ENCODE results near the gene DEXI. TPM values are rescaled to one million over a fixed set of nuclear protein-coding genes. Genes with fewer than 3 reads are reported as not detected.

Gene DEXI
- polyA plus RNA-seq, 3 donors: 4.9 to 10.8 (median 6.8) TPM

DNA sequence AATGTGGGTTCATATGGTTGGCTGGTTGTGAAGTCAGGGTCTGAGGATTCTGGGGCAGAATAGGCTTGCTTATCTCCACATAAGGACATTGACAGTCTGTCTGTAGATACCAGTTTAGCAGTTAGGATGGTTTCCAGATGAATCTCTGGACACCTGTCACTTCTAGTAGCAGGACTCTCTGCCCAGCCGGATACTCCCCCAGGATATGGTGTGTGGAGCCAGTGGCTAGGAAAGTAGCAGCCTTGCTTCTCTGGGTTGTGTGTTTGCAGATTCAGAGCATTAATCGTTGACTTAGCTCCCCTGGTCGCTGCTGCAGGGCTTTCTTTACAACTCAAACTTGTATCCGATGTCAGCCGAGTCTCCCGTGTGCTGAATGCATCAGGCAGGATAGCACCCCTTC, 47.3 kb upstream of the DEXI start:
- Mint-ChIP-seq H3K36me3 (peaks cover 84 to 91% of the 10 kb centered on the region in 2 donors), H3K9me3 (no peaks in the 10 kb centered on the region), H3K4me1 (peaks cover 8% of the 10 kb centered on the region), H3K4me3 (no peak overlapping the region), H3K27me3 (ENCODE audit: low read depth in 3 of 3) (peaks cover 0 to 1% (median 1%) of the 10 kb centered on the region in 3 donors), H3K27ac (no peak overlapping the region)
- H3K9me3 ChIP-seq (replicated peaks in 1 of 2; ENCODE audit: control insufficient read depth in 1 of 2, insufficient read depth in 1 of 2, low read length in 2 of 2): no peaks in the 10 kb centered on the region
- H3K36me3 ChIP-seq (replicated peaks in 1 of 2; ENCODE audit: control insufficient read depth in 1 of 2, insufficient read depth in 2 of 2, low read length in 2 of 2): peaks cover 48 to 87% of the 10 kb centered on the region in 2 donors
- TF ChIP-seq, protein P1, sequence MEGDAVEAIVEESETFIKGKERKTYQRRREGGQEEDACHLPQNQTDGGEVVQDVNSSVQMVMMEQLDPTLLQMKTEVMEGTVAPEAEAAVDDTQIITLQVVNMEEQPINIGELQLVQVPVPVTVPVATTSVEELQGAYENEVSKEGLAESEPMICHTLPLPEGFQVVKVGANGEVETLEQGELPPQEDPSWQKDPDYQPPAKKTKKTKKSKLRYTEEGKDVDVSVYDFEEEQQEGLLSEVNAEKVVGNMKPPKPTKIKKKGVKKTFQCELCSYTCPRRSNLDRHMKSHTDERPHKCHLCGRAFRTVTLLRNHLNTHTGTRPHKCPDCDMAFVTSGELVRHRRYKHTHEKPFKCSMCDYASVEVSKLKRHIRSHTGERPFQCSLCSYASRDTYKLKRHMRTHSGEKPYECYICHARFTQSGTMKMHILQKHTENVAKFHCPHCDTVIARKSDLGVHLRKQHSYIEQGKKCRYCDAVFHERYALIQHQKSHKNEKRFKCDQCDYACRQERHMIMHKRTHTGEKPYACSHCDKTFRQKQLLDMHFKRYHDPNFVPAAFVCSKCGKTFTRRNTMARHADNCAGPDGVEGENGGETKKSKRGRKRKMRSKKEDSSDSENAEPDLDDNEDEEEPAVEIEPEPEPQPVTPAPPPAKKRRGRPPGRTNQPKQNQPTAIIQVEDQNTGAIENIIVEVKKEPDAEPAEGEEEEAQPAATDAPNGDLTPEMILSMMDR (IDR thresholded peaks at IDR 0.05): no peak
- intact Hi-C loops (cut with micrococcal nuclease): loop anchor here in 1 of 2 donors (10.0 kb wide), 1 partner anchor 155 kb away; no protein-coding TSS in a partner anchor
- no peak overlapping the region for H2AFZ ChIP-seq (ENCODE audit: insufficient read depth, low read depth, low read length, poor library complexity, severe bottlenecking)
- no peaks in the 10 kb centered on the region for H3K4me1 ChIP-seq (ENCODE audit: control insufficient read depth in 1 of 2, insufficient read depth in 2 of 2, low read length in 2 of 2)
- no peak overlapping the region for H3K4me3 ChIP-seq (replicated peaks in 1 of 3; ENCODE audit: low read depth in 2 of 3, low read length in 3 of 3)
- WGBS (ENCODE audit: insufficient coverage): 100% methylated on average over 3 of the region's 6 CpGs
- no peaks in the 10 kb centered on the region for H3K79me2 ChIP-seq (ENCODE audit: insufficient read depth, low read length)
- no peak overlapping the region for H3K9ac ChIP-seq (ENCODE audit: insufficient read depth, low read length, poor library complexity, severe bottlenecking)
- no peak overlapping the region for H3K27ac ChIP-seq (ENCODE audit: low read depth in 1 of 2, low read length in 2 of 2)
- DNase-seq: no peak
- H3K4me2 ChIP-seq (replicated peaks; ENCODE audit: extremely low read depth, low read length, poor library complexity, severe bottlenecking): no peak overlapping the region
- H3K27me3 ChIP-seq (ENCODE audit: control insufficient read depth in 2 of 2, insufficient read depth in 2 of 2, low read length in 2 of 2): no peaks in the 10 kb centered on the region
- H4K20me1 ChIP-seq (ENCODE audit: insufficient read depth, low read length): peaks cover 3% of the 10 kb centered on the region

DNA sequence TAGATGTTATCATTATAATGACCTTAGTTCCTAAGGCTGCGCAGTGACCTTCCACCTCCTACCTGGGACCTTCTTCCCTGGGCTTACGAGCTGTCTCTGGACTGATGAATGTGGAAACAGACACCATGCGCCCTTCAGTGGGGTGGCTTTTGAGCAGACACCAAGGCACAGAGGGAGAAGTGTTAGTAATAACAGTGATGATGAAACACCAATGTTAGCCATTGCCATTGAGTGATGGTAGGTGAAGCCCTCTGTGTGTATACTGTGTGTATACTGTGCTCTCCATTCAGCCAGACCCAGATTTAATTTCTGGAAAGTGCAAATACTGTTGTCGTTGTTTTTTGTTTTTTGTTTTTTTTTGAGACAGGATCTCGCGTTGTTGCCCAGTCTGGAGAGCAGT, 46.6 kb upstream of the DEXI start:
- intact Hi-C loops (cut with micrococcal nuclease): loop anchor here in 1 of 2 donors (10.0 kb wide), 1 partner anchor 156 kb away; no protein-coding TSS in a partner anchor

More for the DNA sequence above, 46.6 kb upstream of the DEXI start:
- H3K4me3 ChIP-seq (replicated peaks in 1 of 3; ENCODE audit: low read depth in 2 of 3, low read length in 3 of 3): no peak overlapping the region
- Mint-ChIP-seq H3K4me3 (no peak overlapping the region), H3K27ac (no peak overlapping the region), H3K4me1 (peaks cover 8% of the 10 kb centered on the region), H3K27me3 (ENCODE audit: low read depth in 3 of 3) (peaks cover 0 to 1% (median 1%) of the 10 kb centered on the region in 3 donors), H3K36me3 (peaks cover 84 to 91% of the 10 kb centered on the region in 2 donors), H3K9me3 (no peaks in the 10 kb centered on the region)
- H2AFZ ChIP-seq (ENCODE audit: insufficient read depth, low read depth, low read length, poor library complexity, severe bottlenecking): no peak overlapping the region
- H3K4me2 ChIP-seq (replicated peaks; ENCODE audit: extremely low read depth, low read length, poor library complexity, severe bottlenecking): no peak overlapping the region
- no peaks in the 10 kb centered on the region for H3K9me3 ChIP-seq (replicated peaks in 1 of 2; ENCODE audit: control insufficient read depth in 1 of 2, insufficient read depth in 1 of 2, low read length in 2 of 2)
- H3K9ac ChIP-seq (ENCODE audit: insufficient read depth, low read length, poor library complexity, severe bottlenecking): no peak overlapping the region
- no peaks in the 10 kb centered on the region for H3K4me1 ChIP-seq (ENCODE audit: control insufficient read depth in 1 of 2, insufficient read depth in 2 of 2, low read length in 2 of 2)
- TF ChIP-seq, protein P1 (IDR thresholded peaks at IDR 0.05): no peak
- WGBS (ENCODE audit: insufficient coverage): 87% methylated on average over 3 of the region's 6 CpGs
- DNase-seq: no peak
- H4K20me1 ChIP-seq (ENCODE audit: insufficient read depth, low read length): peaks cover 3% of the 10 kb centered on the region
- peaks cover 48 to 87% of the 10 kb centered on the region in 2 donors for H3K36me3 ChIP-seq (replicated peaks in 1 of 2; ENCODE audit: control insufficient read depth in 1 of 2, insufficient read depth in 2 of 2, low read length in 2 of 2)
- H3K27me3 ChIP-seq (ENCODE audit: control insufficient read depth in 2 of 2, insufficient read depth in 2 of 2, low read length in 2 of 2): no peaks in the 10 kb centered on the region
- no peaks in the 10 kb centered on the region for H3K79me2 ChIP-seq (ENCODE audit: insufficient read depth, low read length)
- no peak overlapping the region for H3K27ac ChIP-seq (ENCODE audit: low read depth in 1 of 2, low read length in 2 of 2)

Measured in CD14-positive monocyte (primary cell).